ENCODE results near the gene TAF4.
"Not testable (repeated sequence)": the region's sequence is repeated elsewhere in the genome, so short reads cannot be mapped to it uniquely, and the experiment has no call there.

The TAF4 gene

GRCh38 chr20:61998343-61999121 lies 67.1 kb downstream of the TAF4 start:
- DNase-seq, result no peak

GRCh38 chr20:61997891-61998290 lies 67.8 kb downstream of the TAF4 start:
- no peak for DNase-seq

- DNase-seq, result no peak
These were observed 68.3 kb downstream of the TAF4 start for GRCh38 chr20:61997372-61997771.

- DNase-seq, result no peak
These were observed 71.1 kb downstream of the TAF4 start for GRCh38 chr20:61994546-61994945.

GRCh38 chr20:61993058-61993457 lies 72.6 kb downstream of the TAF4 start:
- no peak for DNase-seq

GRCh38 chr20:61991476-61991875 lies 74.2 kb downstream of the TAF4 start:
- no peak for DNase-seq

- no peak for DNase-seq
These were observed 75.2 kb downstream of the TAF4 start for GRCh38 chr20:61990484-61990883.

GRCh38 chr20:61989741-61990140 lies 75.9 kb downstream of the TAF4 start:
- no peak for DNase-seq

GRCh38 chr20:61988665-61989064 lies 77.0 kb downstream of the TAF4 start:
- DNase-seq, result no peak

- DNase-seq, result no peak
These were observed 78.8 kb downstream of the TAF4 start for GRCh38 chr20:61986762-61987321.

GRCh38 chr20:61985096-61985495 lies 80.6 kb downstream of the TAF4 start:
- no peak for DNase-seq

- not testable (repeated sequence) for DNase-seq
These were observed 81.2 kb downstream of the TAF4 start for GRCh38 chr20:61984431-61984830.

- no peak for DNase-seq
These were observed 81.7 kb downstream of the TAF4 start for GRCh38 chr20:61983965-61984364.

- DNase-seq, result no peak
These were observed 82.7 kb downstream of the TAF4 start for GRCh38 chr20:61982951-61983315.

- no peak for DNase-seq
These were observed 83.3 kb downstream of the TAF4 start for GRCh38 chr20:61982191-61982950.

GRCh38 chr20:61981691-61982090 lies 84.0 kb downstream of the TAF4 start:
- not testable (repeated sequence) for DNase-seq

GRCh38 chr20:61980647-61981583 lies 84.8 kb downstream of the TAF4 start:
- no peak for DNase-seq

GRCh38 chr20:61979701-61980635 lies 85.7 kb downstream of the TAF4 start:
- DNase-seq, result no peak

GRCh38 chr20:61979090-61979489 lies 86.6 kb downstream of the TAF4 start:
- DNase-seq, result no peak

- DNase-seq, result no peak
These were observed 87.2 kb downstream of the TAF4 start for GRCh38 chr20:61978491-61978890.

GRCh38 chr20:61977419-61977786 lies 88.3 kb downstream of the TAF4 start:
- no peak for DNase-seq
